ENCODE measurements around the gene MAU2. TPM values are rescaled to one million over a fixed set of nuclear protein-coding genes. Genes with fewer than 3 reads are reported as not detected.

The MAU2 gene
- total RNA-seq, 1 experiment from 2014 or later = 48.4 TPM

- Histone ChIP-seq H3K27ac (ENCODE audit: insufficient read length, low read depth, low read length) (no peak overlapping the region), H3K9me3 (ENCODE audit: control insufficient read depth, low read depth, low read length) (no peaks in the 10 kb centered on the region), H2AK5ac (ENCODE audit: insufficient read length, low read length) (no peak overlapping the region), H3K23ac (ENCODE audit: insufficient read length, low read depth, low read length) (no peak overlapping the region), H3K56ac (ENCODE audit: insufficient read length, low read depth, low read length) (no peak overlapping the region), H2BK120ac (ENCODE audit: low read depth, low read length, poor library complexity, severe bottlenecking) (no peak overlapping the region), H2BK12ac (ENCODE audit: insufficient read length, low read depth, low read length) (no peak overlapping the region), H2AFZ (ENCODE audit: low read length) (no peak overlapping the region), H3K4ac (ENCODE audit: low read depth, low read length) (no peak overlapping the region), H3K23me2 (ENCODE audit: insufficient read length, low read depth, low read length, poor library complexity, severe bottlenecking) (no peaks in the 10 kb centered on the region), H2BK20ac (ENCODE audit: low read depth, low read length, poor library complexity, severe bottlenecking) (no peak overlapping the region), H2BK5ac (ENCODE audit: insufficient read length, low read length) (no peak overlapping the region), H3K4me2 (ENCODE audit: insufficient read depth, insufficient read length, low read length) (no peak overlapping the region), H3K79me2 (ENCODE audit: insufficient read depth, low read length) (no peaks in the 10 kb centered on the region), H3K4me1 (ENCODE audit: insufficient read depth, low read length) (no peaks in the 10 kb centered on the region), H3K79me1 (ENCODE audit: insufficient read depth, low read depth, low read length, poor library complexity, severe bottlenecking) (no peaks in the 10 kb centered on the region), H4K5ac (ENCODE audit: insufficient read length, low read depth, low read length) (no peak overlapping the region), H2BK15ac (ENCODE audit: low read depth, low read length) (no peak overlapping the region), H4K91ac (ENCODE audit: insufficient read length, low read depth, low read length) (no peak overlapping the region), H4K20me1 (ENCODE audit: control insufficient read depth, insufficient read depth, insufficient read length) (no peaks in the 10 kb centered on the region), H4K8ac (replicated peaks; ENCODE audit: insufficient read length, low read depth, low read length) (no peak overlapping the region), H3K27me3 (ENCODE audit: insufficient read depth, low read length) (no peaks in the 10 kb centered on the region), H3K14ac (ENCODE audit: insufficient read depth, low read length) (no peak overlapping the region), H3K18ac (ENCODE audit: insufficient read length, low read depth, low read length) (no peak overlapping the region), H3K9ac (ENCODE audit: extremely low read depth, insufficient read length, low read length) (no peak overlapping the region), H3T11ph (ENCODE audit: low read length) (no peak overlapping the region)
- Mint-ChIP-seq H3K36me3 (ENCODE audit: insufficient read depth in 1 of 3, low read depth in 3 of 3) (peaks cover 24 to 50% (median 47%) of the 10 kb centered on the region in 3 experiments), H3K4me3 (no peak overlapping the region), H3K4me1 (no peaks in the 10 kb centered on the region), H3K9me3 (no peaks in the 10 kb centered on the region), H3K27ac (peak overlapping the region in 1 of 3 experiments; percentile 75; a peak in 1 of 7 replicates), H3K27me3 (ENCODE audit: low read depth) (no peaks in the 10 kb centered on the region)
- no peak for DNase-seq
- WGBS (ENCODE audit: extremely low coverage, insufficient read length, low lambda C conversion rate) = no CpG with 5 or more reads among the region's 8 CpGs
- TF ChIP-seq CTCF (conservative IDR thresholded peaks at IDR 0.05) = no peak
Measured at GRCh38 chr19:19352823-19353222, 32.2 kb downstream of the MAU2 start.

Measured in H9 (cell line).